ENCODE results near the gene SMC1B. TPM values are rescaled to one million over a fixed set of nuclear protein-coding genes. Genes with fewer than 3 reads are reported as not detected.

SMC1B gene
- total RNA-seq, 1 donor from 2014 or later, result not detected

- H3K4me3 Mint-ChIP-seq (ENCODE audit: unreplicated experiment), result no peak overlapping the region
- peaks cover 8% of the 10 kb centered on the region for H3K4me1 Mint-ChIP-seq (ENCODE audit: unreplicated experiment)
- H3K36me3 Mint-ChIP-seq (ENCODE audit: low read depth, unreplicated experiment), result peaks cover 15% of the 10 kb centered on the region
- no peaks in the 10 kb centered on the region for H3K9me3 Mint-ChIP-seq (ENCODE audit: unreplicated experiment)
- no peak for DNase-seq (ENCODE audit: low spot score)
- no peak for TF ChIP-seq CTCF (IDR thresholded peaks at IDR 0.05; ENCODE audit: unreplicated experiment)
- H3K27me3 Mint-ChIP-seq (ENCODE audit: unreplicated experiment), result peaks cover 3% of the 10 kb centered on the region
- H3K27ac Mint-ChIP-seq (ENCODE audit: unreplicated experiment), result no peak overlapping the region
Measured at GRCh38 chr22:45338795-45339194, 74.6 kb downstream of the SMC1B start.

- DNase-seq (ENCODE audit: low spot score), result no peak
- H3K4me3 Mint-ChIP-seq (ENCODE audit: unreplicated experiment), result no peak overlapping the region
- no peak overlapping the region for H3K27ac Mint-ChIP-seq (ENCODE audit: unreplicated experiment)
- peaks cover 19% of the 10 kb centered on the region for H3K36me3 Mint-ChIP-seq (ENCODE audit: low read depth, unreplicated experiment)
- peaks cover 3% of the 10 kb centered on the region for H3K27me3 Mint-ChIP-seq (ENCODE audit: unreplicated experiment)
- peaks cover 8% of the 10 kb centered on the region for H3K4me1 Mint-ChIP-seq (ENCODE audit: unreplicated experiment)
- TF ChIP-seq CTCF (IDR thresholded peaks at IDR 0.05; ENCODE audit: unreplicated experiment), result no peak
- H3K9me3 Mint-ChIP-seq (ENCODE audit: unreplicated experiment), result no peaks in the 10 kb centered on the region
Measured at GRCh38 chr22:45337536-45337935, 75.9 kb downstream of the SMC1B start.

- TF ChIP-seq CTCF (IDR thresholded peaks at IDR 0.05; ENCODE audit: unreplicated experiment), result no peak
- Mint-ChIP-seq H3K27ac (ENCODE audit: unreplicated experiment) (peak overlapping the region; percentile 67), H3K36me3 (ENCODE audit: low read depth, unreplicated experiment) (peaks cover 19% of the 10 kb centered on the region), H3K27me3 (ENCODE audit: unreplicated experiment) (peaks cover 3% of the 10 kb centered on the region), H3K4me1 (ENCODE audit: unreplicated experiment) (peaks cover 8% of the 10 kb centered on the region), H3K4me3 (ENCODE audit: unreplicated experiment) (no peak overlapping the region), H3K9me3 (ENCODE audit: unreplicated experiment) (no peaks in the 10 kb centered on the region)
- no peak for DNase-seq (ENCODE audit: low spot score)
Measured at GRCh38 chr22:45336971-45337431, 76.4 kb downstream of the SMC1B start.

GRCh38 chr22:45335854-45336522 is 77.4 kb downstream of the SMC1B start:
- DNase-seq (ENCODE audit: low spot score), result no peak
- Mint-ChIP-seq H3K27ac (ENCODE audit: unreplicated experiment) (no peak overlapping the region), H3K9me3 (ENCODE audit: unreplicated experiment) (no peaks in the 10 kb centered on the region), H3K36me3 (ENCODE audit: low read depth, unreplicated experiment) (peaks cover 20% of the 10 kb centered on the region), H3K4me3 (ENCODE audit: unreplicated experiment) (no peak overlapping the region), H3K4me1 (ENCODE audit: unreplicated experiment) (peaks cover 8% of the 10 kb centered on the region), H3K27me3 (ENCODE audit: unreplicated experiment) (peaks cover 3% of the 10 kb centered on the region)
- TF ChIP-seq CTCF (IDR thresholded peaks at IDR 0.05; ENCODE audit: unreplicated experiment), result no peak

- H3K9me3 Mint-ChIP-seq (ENCODE audit: unreplicated experiment), result no peaks in the 10 kb centered on the region
- no peak overlapping the region for H3K4me3 Mint-ChIP-seq (ENCODE audit: unreplicated experiment)
- peaks cover 24% of the 10 kb centered on the region for H3K36me3 Mint-ChIP-seq (ENCODE audit: low read depth, unreplicated experiment)
- TF ChIP-seq CTCF (IDR thresholded peaks at IDR 0.05; ENCODE audit: unreplicated experiment), result peak; percentile 8
- no peak overlapping the region for H3K27ac Mint-ChIP-seq (ENCODE audit: unreplicated experiment)
- peaks cover 8% of the 10 kb centered on the region for H3K4me1 Mint-ChIP-seq (ENCODE audit: unreplicated experiment)
- H3K27me3 Mint-ChIP-seq (ENCODE audit: unreplicated experiment), result peaks cover 3% of the 10 kb centered on the region
- DNase-seq (ENCODE audit: low spot score), result peak; percentile 19
Measured at GRCh38 chr22:45335021-45335818, 78.2 kb downstream of the SMC1B start.

Measured in endothelial cell (in vitro differentiated cells).